ENCODE results near the gene DUSP22. TPM values are rescaled to one million over a fixed set of nuclear protein-coding genes. Genes with fewer than 3 reads are reported as not detected.

The DUSP22 gene
- total RNA-seq, 2 donors from 2014 or later: 45.2 to 45.3 TPM

DNA sequence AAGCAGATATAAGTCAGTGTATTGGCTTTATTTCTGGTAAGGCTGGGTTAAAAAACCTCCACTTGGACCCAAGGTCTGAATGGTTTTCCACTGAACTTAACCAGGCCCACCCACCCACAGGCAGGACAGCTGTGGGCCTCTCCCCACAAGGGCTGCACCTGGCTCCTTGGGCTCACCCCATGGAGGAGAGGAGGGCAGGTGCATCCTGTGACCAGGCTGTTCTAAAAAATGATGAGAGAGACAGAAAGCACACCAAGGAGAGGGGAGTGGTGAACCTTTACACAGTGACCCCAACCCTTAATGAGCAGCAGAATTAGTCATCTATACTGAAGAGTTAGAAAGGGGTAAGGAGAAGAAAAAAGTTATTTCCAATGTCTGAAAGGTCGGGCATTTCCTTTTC is 34.5 kb upstream of the DUSP22 start:
- peaks cover 24 to 59% of the 10 kb centered on the region in 2 donors for H3K4me1 Mint-ChIP-seq (ENCODE audit: low read depth in 2 of 2)
- peak overlapping the region in 1 of 2 donors; percentile 49 for H3K27ac Mint-ChIP-seq
- H3K36me3 Mint-ChIP-seq: no peaks in the 10 kb centered on the region
- no peak overlapping the region for H3K4me3 Mint-ChIP-seq
- no peaks in the 10 kb centered on the region for H3K9me3 Mint-ChIP-seq
- DNase-seq (ENCODE audit: low spot score) (no peak), ATAC-seq (no peak)
- no peaks in the 10 kb centered on the region for H3K27me3 Mint-ChIP-seq

DNA sequence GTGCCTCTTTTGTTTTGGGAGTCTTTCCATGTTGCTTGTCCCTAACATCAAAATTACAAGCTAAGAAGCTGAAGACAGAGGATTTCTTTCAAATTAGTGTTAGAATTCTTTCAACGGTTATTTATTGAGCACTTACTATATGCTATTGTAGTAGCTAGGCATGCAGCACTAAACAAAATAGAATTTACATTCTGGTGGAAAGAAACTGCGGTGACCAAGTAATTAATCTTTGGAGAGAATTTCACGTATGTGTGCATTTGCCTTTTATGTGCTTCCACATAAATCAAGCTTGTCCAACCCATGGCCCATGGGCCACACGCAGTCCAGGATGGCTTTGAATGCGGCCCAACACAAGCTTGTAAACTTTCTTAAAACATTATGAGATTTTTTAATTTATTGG is 33.0 kb upstream of the DUSP22 start:
- ATAC-seq (no peak), DNase-seq (ENCODE audit: low spot score) (no peak)
- Mint-ChIP-seq H3K4me1 (ENCODE audit: low read depth in 2 of 2) (peaks cover 16 to 45% of the 10 kb centered on the region in 2 donors), H3K27me3 (no peaks in the 10 kb centered on the region), H3K4me3 (peak overlapping the region; percentile 72), H3K36me3 (no peaks in the 10 kb centered on the region), H3K9me3 (no peaks in the 10 kb centered on the region), H3K27ac (peak overlapping the region; percentile 26 to 68)

DNA sequence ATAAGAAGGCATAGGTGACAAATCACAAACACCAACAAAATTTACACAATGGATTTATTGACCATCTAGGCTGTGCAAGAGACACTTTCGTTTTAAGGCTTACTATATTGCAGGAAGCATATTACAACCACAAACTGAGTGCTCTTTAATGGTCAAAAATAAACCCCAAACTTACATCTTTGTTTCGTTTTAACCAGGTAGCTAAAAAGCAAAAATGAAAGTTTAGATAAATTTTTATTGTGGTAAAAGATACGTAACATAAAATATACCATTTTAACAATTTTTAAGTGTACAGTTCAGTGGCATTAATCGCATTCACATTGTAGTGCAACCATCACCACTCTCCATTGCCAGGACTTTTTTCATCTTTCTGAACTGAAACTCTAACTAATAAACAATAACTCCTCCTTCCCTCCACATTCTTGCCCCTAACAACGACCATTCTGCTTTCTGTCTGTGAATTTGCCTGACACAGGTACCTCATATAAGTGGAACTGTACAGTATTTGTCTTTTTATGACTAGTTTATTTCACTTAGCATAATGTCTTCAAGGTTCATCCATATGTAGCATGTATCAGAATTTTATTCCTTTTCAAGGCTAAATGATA is 32.3 kb upstream of the DUSP22 start:
- ATAC-seq (peak; percentile 70 to 86), DNase-seq (ENCODE audit: low spot score) (no peak)
- Mint-ChIP-seq H3K36me3 (no peaks in the 10 kb centered on the region), H3K27me3 (no peaks in the 10 kb centered on the region), H3K9me3 (no peaks in the 10 kb centered on the region), H3K4me3 (peak overlapping the region; percentile 72), H3K27ac (peak overlapping the region; percentile 26 to 68), H3K4me1 (ENCODE audit: low read depth in 2 of 2) (peaks cover 16 to 38% of the 10 kb centered on the region in 2 donors)

DNA sequence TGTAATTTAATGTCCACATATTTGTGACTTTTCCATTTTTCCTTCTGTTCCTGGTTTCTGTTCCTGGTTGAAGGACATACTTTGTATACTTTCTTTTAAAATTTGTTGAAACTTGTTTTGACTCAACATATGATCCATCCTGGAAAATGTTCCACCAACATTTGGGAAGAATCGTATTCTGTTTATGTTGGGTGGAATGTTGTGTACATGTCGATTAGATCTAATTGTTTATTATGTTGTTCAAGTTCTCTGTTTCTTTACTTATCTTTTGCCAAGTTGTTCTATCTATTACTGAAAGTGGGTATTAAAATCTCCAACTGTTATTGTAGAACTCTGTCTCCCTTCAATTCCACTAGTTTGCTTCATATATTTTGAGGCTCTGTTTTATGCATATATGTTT is 27.7 kb upstream of the DUSP22 start:
- no peak for ATAC-seq
- no peak overlapping the region for H3K27ac Mint-ChIP-seq
- H3K27me3 Mint-ChIP-seq: no peaks in the 10 kb centered on the region
- no peak overlapping the region for H3K4me3 Mint-ChIP-seq
- H3K9me3 Mint-ChIP-seq: no peaks in the 10 kb centered on the region
- no peaks in the 10 kb centered on the region for H3K36me3 Mint-ChIP-seq
- peaks cover 8 to 14% of the 10 kb centered on the region in 2 donors for H3K4me1 Mint-ChIP-seq (ENCODE audit: low read depth in 2 of 2)
- no peak for DNase-seq (ENCODE audit: low spot score)

DNA sequence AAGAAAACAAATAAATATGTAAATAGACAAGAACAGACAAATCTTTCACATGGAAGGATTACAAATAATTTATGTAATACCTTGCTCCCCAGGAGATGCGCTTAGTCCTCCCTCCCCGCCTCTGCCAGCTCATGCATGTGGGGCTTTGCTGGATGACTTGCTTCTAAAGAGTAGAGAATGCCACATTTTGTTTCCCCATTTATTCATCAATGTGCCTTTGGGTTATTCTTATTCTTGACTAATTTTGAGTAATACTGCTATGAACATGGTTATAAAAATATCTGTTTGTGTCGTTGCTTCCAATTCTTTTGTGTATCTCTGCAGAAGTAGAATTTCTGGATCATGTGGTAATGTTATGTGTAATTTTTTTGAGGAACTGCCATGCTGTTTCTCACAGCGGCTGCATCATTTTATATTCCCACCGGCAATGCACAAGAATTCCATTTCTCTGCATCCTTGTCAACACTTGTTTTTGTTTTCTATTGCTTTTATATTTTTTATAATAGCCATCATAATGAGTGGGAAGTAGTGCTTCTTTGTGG is 23.8 kb upstream of the DUSP22 start:
- H3K4me3 Mint-ChIP-seq: no peak overlapping the region
- H3K27me3 Mint-ChIP-seq: peaks cover 0 to 3% of the 10 kb centered on the region in 2 donors
- DNase-seq (ENCODE audit: low spot score) (no peak), ATAC-seq (no peak)
- no peaks in the 10 kb centered on the region for H3K36me3 Mint-ChIP-seq
- H3K4me1 Mint-ChIP-seq (ENCODE audit: low read depth in 2 of 2): peaks cover 4 to 13% of the 10 kb centered on the region in 2 donors
- no peaks in the 10 kb centered on the region for H3K9me3 Mint-ChIP-seq
- no peak overlapping the region for H3K27ac Mint-ChIP-seq

DNA sequence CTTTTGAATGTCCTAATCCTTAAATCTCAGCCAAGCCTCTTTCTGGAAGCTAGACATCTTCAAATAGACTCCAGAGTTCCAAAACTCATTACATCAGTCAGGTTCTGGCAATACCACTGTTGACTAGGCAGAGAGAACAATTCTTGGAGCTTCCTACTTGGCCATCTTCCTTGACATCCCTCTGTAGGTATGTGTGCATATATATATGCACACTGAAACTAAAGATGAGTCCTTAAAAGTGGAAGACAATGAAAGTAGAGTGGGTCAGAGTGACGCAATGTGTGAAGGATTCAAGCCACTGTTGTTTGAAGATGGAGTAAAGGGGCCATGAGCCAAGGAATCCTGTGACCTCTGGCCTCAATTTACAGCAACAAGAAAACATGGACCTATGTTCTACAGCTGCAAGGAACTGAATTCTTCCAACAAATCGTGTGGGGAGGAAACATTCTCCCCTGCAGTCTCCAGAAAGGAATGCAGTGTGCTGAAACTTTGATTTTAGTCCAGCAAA is 18.7 kb upstream of the DUSP22 start:
- peaks cover 0 to 3% of the 10 kb centered on the region in 2 donors for H3K27me3 Mint-ChIP-seq
- no peak overlapping the region for H3K27ac Mint-ChIP-seq
- DNase-seq (ENCODE audit: low spot score) (no peak), ATAC-seq (no peak)
- peaks cover 4 to 13% of the 10 kb centered on the region in 2 donors for H3K4me1 Mint-ChIP-seq (ENCODE audit: low read depth in 2 of 2)
- no peaks in the 10 kb centered on the region for H3K9me3 Mint-ChIP-seq
- no peak overlapping the region for H3K4me3 Mint-ChIP-seq
- no peaks in the 10 kb centered on the region for H3K36me3 Mint-ChIP-seq

DNA sequence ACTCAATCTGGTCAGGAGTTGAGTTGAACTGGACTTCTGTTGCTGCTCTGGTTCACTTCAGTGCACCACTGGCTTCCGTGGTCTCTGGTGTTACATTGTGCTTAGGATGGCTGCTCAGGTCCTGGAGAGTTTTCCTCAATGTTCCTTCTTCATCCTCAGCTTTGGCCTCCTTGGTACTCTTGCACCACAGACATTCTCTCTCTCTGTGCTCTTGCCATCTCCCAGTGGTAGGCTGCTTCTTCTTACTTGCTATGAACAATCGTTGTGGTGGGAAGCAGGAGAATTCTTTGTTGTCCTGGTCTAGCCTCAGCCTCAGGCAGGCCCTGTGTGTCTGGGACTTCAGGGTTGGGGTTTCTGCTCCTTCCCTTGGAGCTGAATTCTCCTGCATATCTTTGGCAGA is 14.5 kb upstream of the DUSP22 start:
- Mint-ChIP-seq H3K4me3 (no peak overlapping the region), H3K4me1 (ENCODE audit: low read depth in 2 of 2) (no peaks in the 10 kb centered on the region), H3K36me3 (no peaks in the 10 kb centered on the region), H3K9me3 (no peaks in the 10 kb centered on the region), H3K27ac (no peak overlapping the region), H3K27me3 (no peaks in the 10 kb centered on the region)
- ATAC-seq: no peak
- DNase-seq (ENCODE audit: low spot score): no peak

DNA sequence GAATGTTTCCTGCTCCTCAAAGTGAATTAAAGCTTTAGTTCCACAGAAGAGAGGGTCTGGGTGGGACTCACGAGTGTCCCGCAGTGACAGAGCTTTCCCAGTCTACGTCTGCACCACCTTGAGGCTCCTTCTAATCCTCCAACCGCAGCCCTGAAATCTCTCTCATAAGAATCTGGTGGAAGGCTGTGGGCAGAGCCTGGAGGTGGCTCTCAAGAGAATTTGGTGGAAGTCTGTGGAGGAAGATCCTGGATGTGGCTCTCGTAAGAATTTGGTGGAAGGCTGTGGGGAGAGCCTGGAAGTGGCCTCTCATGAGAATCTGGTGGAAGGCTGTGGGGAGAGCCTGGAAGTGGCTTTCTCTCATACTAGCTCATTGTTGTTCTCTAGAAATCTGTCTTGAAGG is 13.8 kb upstream of the DUSP22 start:
- Mint-ChIP-seq H3K36me3 (no peaks in the 10 kb centered on the region), H3K27ac (no peak overlapping the region), H3K9me3 (no peaks in the 10 kb centered on the region), H3K4me3 (no peak overlapping the region), H3K27me3 (no peaks in the 10 kb centered on the region), H3K4me1 (ENCODE audit: low read depth in 2 of 2) (no peaks in the 10 kb centered on the region)
- ATAC-seq (no peak), DNase-seq (ENCODE audit: low spot score) (no peak)

DNA sequence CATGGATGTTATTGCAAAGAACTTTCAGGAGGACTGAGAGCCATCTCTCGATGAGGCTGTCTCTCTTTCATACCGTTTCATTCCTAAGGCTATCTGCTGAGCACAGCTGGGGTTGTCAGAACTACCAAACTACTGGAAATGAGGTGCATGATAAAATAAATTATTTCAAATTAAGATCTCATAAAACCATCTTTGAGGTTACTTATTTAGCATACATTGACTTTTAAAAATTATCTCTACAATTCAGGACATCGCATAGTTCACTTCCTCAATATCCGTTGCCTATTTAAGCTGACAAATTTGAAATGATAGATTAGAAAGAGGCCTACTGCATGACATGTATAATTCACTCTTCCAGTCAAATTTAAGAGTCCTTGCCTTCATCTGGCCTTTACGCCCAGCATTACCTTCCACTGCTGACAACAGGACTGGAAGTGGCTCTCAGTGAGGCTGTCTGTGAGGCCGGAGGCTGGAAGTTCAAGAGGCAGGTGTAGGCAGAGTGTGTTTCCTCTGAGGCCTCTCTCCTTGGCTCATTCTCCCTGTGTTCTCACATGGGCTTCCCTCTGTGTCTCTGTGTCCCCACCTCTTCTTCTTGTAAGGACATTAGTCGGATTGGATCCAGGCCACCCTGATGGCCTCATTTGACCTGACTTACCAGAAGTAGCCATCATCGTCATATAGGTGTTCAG is 12.8 kb upstream of the DUSP22 start:
- H3K27ac Mint-ChIP-seq: no peak overlapping the region

DNA sequence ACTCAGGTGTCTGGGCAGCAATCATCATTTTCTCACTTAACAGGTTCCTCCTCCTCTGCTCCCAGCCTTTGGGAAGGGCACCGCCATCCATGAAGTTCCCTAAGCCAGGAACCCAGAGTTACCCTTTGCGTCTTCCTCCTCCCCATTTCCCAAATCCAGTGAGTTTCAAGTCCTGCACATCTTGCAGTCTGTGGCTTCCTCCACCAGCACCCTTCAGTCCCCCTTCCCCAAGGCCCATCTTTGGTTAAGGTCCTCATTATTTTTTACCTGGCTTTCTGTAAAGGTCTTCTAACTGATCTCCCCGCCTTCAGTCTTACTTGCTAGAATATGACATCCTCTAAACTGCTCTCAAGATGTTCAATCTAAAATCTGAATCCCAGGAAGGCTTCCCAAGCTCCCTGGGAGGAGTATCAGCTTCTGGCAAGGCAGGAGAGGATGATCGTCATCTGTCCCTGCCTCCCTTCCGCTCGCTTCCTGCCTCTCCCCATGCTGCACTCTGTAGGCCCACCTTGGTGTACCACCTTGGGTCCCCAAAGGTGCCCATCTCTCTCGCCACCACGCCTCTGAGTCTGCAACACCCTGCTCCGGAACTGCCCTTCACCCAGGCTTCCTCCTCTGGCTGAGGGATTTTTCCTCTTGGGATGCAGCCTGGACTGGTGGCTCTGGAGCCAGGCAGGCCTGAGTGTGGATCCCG is 11.4 kb upstream of the DUSP22 start:
- peak in 1 of 2 donors; percentile 18 for ATAC-seq
- Mint-ChIP-seq H3K27ac (peak overlapping the region in 1 of 2 donors; percentile 8), H3K4me3 (no peak overlapping the region), H3K27me3 (no peaks in the 10 kb centered on the region), H3K36me3 (no peaks in the 10 kb centered on the region), H3K9me3 (no peaks in the 10 kb centered on the region), H3K4me1 (ENCODE audit: low read depth in 2 of 2) (peaks cover 6 to 11% of the 10 kb centered on the region in 2 donors)
- no peak for DNase-seq (ENCODE audit: low spot score)

More for the DNA sequence above, 12.8 kb upstream of the DUSP22 start:
- ATAC-seq (no peak), DNase-seq (ENCODE audit: low spot score) (no peak)
- no peaks in the 10 kb centered on the region for H3K9me3 Mint-ChIP-seq
- H3K4me3 Mint-ChIP-seq: no peak overlapping the region
- no peaks in the 10 kb centered on the region for H3K27me3 Mint-ChIP-seq
- H3K4me1 Mint-ChIP-seq (ENCODE audit: low read depth in 2 of 2): no peaks in the 10 kb centered on the region
- no peaks in the 10 kb centered on the region for H3K36me3 Mint-ChIP-seq

DNA sequence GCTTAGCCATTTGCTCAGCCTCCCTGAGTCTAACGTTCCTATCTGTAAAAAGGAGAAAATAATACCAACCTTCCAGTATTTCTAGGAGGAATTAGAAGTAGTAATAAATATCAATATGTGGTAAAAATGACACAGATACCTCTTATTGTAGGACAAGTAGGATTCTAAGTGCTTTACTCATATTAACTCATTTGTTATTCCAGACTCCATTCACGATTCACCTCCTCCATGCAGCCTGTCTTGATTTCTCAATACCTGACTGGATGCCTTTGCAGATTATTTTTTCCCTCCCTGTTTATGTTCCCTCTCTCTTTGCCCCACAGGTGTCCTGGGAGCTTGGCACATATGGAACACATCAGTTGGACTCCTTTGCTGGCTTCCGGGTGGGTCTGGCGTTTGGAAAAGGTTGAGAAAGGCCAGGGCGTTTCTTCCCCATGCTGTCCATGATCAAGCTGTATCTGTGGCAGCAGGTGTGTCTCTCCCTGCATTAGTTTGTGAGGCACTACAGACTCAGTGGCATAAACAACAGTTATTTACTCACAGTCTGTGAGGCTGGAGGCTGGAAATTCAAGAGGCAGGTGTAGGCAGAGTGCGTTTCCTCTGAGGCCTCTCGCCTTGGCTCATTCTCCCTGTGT is 10.7 kb upstream of the DUSP22 start:
- no peak for ATAC-seq
- H3K27ac Mint-ChIP-seq: peak overlapping the region in 1 of 2 donors; percentile 8

DNA sequence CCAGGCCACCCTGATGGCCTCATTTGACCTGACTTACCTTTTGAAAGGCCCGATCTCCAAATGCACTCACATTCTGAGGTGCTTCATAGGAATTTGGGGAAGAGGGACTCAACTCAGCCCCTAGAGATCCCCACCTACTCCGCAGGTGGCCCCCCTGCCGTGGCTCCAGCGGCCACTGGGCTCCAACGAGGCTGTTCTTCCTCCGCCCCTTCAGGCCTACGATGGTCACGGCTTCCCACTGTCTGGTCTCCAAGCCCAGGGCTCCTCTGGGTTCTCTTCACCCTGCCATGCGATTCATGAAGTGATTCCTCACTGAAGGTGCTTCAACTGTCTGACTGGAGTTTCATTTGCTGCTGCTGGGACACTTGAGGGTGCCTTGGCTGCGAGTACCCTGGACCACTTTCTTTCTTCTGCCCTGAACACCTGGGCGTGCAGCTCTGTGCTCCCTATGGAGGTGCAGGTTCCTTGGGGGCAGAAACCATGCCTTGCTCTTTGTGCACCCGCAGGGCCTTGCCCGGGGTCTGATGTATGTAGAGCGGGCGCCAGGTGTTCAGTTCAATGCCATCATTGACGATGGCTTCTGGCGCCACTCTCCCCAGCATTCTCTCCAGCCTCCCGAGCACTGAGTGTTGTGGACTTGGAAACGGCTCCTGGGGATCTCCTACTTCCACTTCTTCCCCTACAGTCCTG is 10.0 kb upstream of the DUSP22 start:
- no peak for DNase-seq (ENCODE audit: low spot score)
- Mint-ChIP-seq H3K4me3 (no peak overlapping the region), H3K27ac (no peak overlapping the region), H3K9me3 (no peaks in the 10 kb centered on the region), H3K27me3 (no peaks in the 10 kb centered on the region), H3K4me1 (ENCODE audit: low read depth in 2 of 2) (peaks cover 15 to 18% of the 10 kb centered on the region in 2 donors), H3K36me3 (no peaks in the 10 kb centered on the region)
- ATAC-seq: peak in 1 of 2 donors; percentile 22

More for the DNA sequence above, 10.7 kb upstream of the DUSP22 start:
- Mint-ChIP-seq H3K4me3 (no peak overlapping the region), H3K9me3 (no peaks in the 10 kb centered on the region), H3K27me3 (no peaks in the 10 kb centered on the region), H3K36me3 (no peaks in the 10 kb centered on the region), H3K4me1 (ENCODE audit: low read depth in 2 of 2) (peaks cover 7 to 13% of the 10 kb centered on the region in 2 donors)
- no peak for DNase-seq (ENCODE audit: low spot score)

DNA sequence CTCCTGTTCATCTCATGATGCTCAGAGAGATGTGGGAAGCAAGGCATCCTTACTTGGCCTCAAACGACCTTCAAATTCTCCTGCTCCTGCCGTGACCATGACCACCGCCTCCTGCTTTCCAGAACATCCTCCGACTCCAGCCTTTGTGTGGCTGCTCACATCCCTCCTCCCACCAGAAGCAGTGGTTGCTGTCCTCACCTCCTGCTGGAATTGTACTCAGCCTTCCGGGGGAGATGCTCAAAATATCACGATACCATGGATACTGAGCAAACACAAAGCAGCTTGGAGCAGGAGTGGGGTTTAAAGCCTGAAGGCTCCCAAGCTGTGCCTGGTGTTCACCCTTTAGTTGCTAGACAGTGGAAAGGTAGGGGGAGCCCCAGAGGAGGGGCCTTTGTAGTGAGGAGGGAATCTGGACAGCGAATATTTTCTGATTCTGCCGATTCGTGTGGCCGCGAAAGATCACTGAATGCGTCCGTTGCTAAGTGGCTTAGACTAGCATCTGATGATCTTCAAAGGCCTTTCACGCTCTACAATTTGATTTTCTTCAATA is 9.3 kb upstream of the DUSP22 start:
- Mint-ChIP-seq H3K27ac (no peak overlapping the region), H3K36me3 (no peaks in the 10 kb centered on the region), H3K9me3 (no peaks in the 10 kb centered on the region), H3K4me1 (ENCODE audit: low read depth in 2 of 2) (peaks cover 19 to 24% of the 10 kb centered on the region in 2 donors), H3K4me3 (no peak overlapping the region), H3K27me3 (no peaks in the 10 kb centered on the region)
- no peak for ATAC-seq
- no peak for DNase-seq (ENCODE audit: low spot score)
